Endothelial cell of umbilical vein (primary cell): ENCODE results near the gene SNU13. TPM values are rescaled to one million over a fixed set of nuclear protein-coding genes. Genes with fewer than 3 reads are reported as not detected.

ENCODE experiments used
- BruUV-seq: library from RNA; stranded (reverse); fragments of 400-500 nt; replicated peaks from 2 replicates; lab custom pipeline; 2021; lab: Mats Ljungman, UMichigan
- CTCF ChIA-PET: fragments of 300-600, 350-600 bp; sonication (Branson Sonifier 250); formaldehyde crosslinking; loops from one replicate; lab custom pipeline; 2021; ENCODE audit warnings: antibody characterized with exemption, inconsistent platforms; lab: Charles Lee
- POLR2A ChIA-PET: fragments of 300-600, 350-600 bp; sonication (Branson Sonifier 250); formaldehyde crosslinking; loops from one replicate; lab custom pipeline; 2021; ENCODE audit warnings: antibody characterized with exemption, inconsistent platforms; lab: Charles Lee
- DNase-seq: peaks from one replicate; pipeline ENCODE4 v3.0.0-alpha.2; 2011; ENCODE audit warnings: low read depth, low spot score
- FAIRE-seq: peaks from 2 replicates; lab custom pipeline; 2011; peaks lifted over from hg19 to GRCh38; lab: Jason Lieb, UNC
- H2AFZ ChIP-seq: 2 replicates; pipeline ENCODE4 v1.6.0; 2012; ENCODE audit warnings: low read depth, low read length, control low read depth, inconsistent platforms
- H3K27ac ChIP-seq: 2 replicates; pipeline ENCODE4 v1.5.1; 2011; ENCODE audit warnings: low read depth, mild to moderate bottlenecking, control low read depth, low read length, moderate library complexity; ENCODE audit not compliant: insufficient read depth
- H3K27me3 ChIP-seq, 2 experiments: 2 replicates each; pipeline versions ENCODE4 v1.6.0 to v1.6.1; 2011; ENCODE audit warnings: low read length in 2 of 2, mixed read lengths in 1 of 2; ENCODE audit not compliant: control insufficient read depth in 2 of 2, insufficient read depth in 2 of 2
- H3K36me3 ChIP-seq, 2 experiments: 2 replicates in 1 of 2; 3 replicates in 1 of 2; pipeline ENCODE4 v1.5.1; 2011; ENCODE audit warnings: low read length in 2 of 2, mild to moderate bottlenecking in 1 of 2, moderate library complexity in 1 of 2; ENCODE audit not compliant: control insufficient read depth in 2 of 2, insufficient read depth in 2 of 2; ENCODE audit errors: extremely low read depth in 1 of 2
- H3K4me1 ChIP-seq: 3 replicates; pipeline ENCODE4 v1.5.1; 2011; ENCODE audit warnings: mild to moderate bottlenecking, low read length; ENCODE audit not compliant: control insufficient read depth, insufficient read depth; ENCODE audit errors: extremely low read depth
- H3K4me2 ChIP-seq: 2 replicates; pipeline ENCODE4 v1.6.1; 2011; ENCODE audit warnings: low read length, control low read depth, mixed read lengths; ENCODE audit not compliant: insufficient read depth
- H3K4me3 ChIP-seq, 3 experiments: fragments of 200-600 bp in 1 of 3; sonication (generic), shearing (Covaris generic) in 1 of 3; replicated peaks in 1 of 3; 2 replicates each; pipeline ENCODE4 v1.5.1; 2011 to 2016; ENCODE audit warnings: control low read depth in 3 of 3, low read length in 3 of 3, mild to moderate bottlenecking in 2 of 3, inconsistent platforms in 1 of 3, low read depth in 1 of 3, moderate library complexity in 1 of 3; ENCODE audit not compliant: insufficient read depth in 1 of 3
- H3K79me2 ChIP-seq: 2 replicates; pipeline ENCODE4 v1.6.0; 2012; ENCODE audit warnings: low read length, inconsistent platforms; ENCODE audit not compliant: control insufficient read depth, insufficient read depth
- H3K9ac ChIP-seq: replicated peaks from 2 replicates; pipeline ENCODE3; 2011; ENCODE audit warnings: low read length, control low read depth; ENCODE audit not compliant: insufficient read depth; ENCODE audit errors: extremely low read depth
- H3K9me1 ChIP-seq: replicated peaks from 3 replicates; pipeline ENCODE4 v1.6.0; 2011; ENCODE audit warnings: mild to moderate bottlenecking, low read length; ENCODE audit not compliant: control insufficient read depth, insufficient read depth; ENCODE audit errors: extremely low read depth
- H3K9me3 ChIP-seq: replicated peaks from 2 replicates; pipeline ENCODE4 v1.5.1; 2012; ENCODE audit warnings: low read length, inconsistent platforms; ENCODE audit not compliant: control insufficient read depth, insufficient read depth
- H4K20me1 ChIP-seq: replicated peaks from 2 replicates; pipeline ENCODE3; 2011; ENCODE audit warnings: mild to moderate bottlenecking, low read length; ENCODE audit not compliant: control insufficient read depth, insufficient read depth; ENCODE audit errors: extremely low read depth
- EZH2 ChIP-seq: IDR thresholded peaks from 2 replicates; pipeline ENCODE4 v1.6.1; 2012; ENCODE audit warnings: borderline replicate concordance, low read depth, mild to moderate bottlenecking, moderate library complexity, low read length, inconsistent platforms; ENCODE audit not compliant: severe bottlenecking
- FOS ChIP-seq: IDR thresholded peaks from 2 replicates; pipeline ENCODE4 v1.6.1; 2011; ENCODE audit warnings: mild to moderate bottlenecking, low read length, moderate library complexity, borderline replicate concordance; ENCODE audit not compliant: insufficient read depth
- GATA2 ChIP-seq: IDR thresholded peaks from 2 replicates; pipeline ENCODE4 v1.7.0; 2011; ENCODE audit warnings: low read depth, mild to moderate bottlenecking, moderate library complexity, mixed read lengths, low read length; ENCODE audit not compliant: insufficient read length, insufficient read depth
- JUN ChIP-seq: IDR thresholded peaks from 2 replicates; pipeline ENCODE4 v1.6.1; 2011; ENCODE audit warnings: borderline replicate concordance, low read depth; ENCODE audit not compliant: insufficient read length, insufficient read depth
- MYC ChIP-seq: IDR thresholded peaks from one replicate; pipeline ENCODE4 v1.6.1; 2011; ENCODE audit warnings: mild to moderate bottlenecking, low read depth, low read length
- POLR2A ChIP-seq: IDR thresholded peaks from 2 replicates; pipeline ENCODE4 v1.6.1; 2012; ENCODE audit warnings: low read depth, mild to moderate bottlenecking, control low read depth, low read length
- POLR2AphosphoS5 ChIP-seq: IDR thresholded peaks from 2 replicates; pipeline ENCODE4 v1.6.1; 2012; ENCODE audit warnings: low read depth, mild to moderate bottlenecking, control low read depth, low read length, moderate library complexity; ENCODE audit not compliant: insufficient read depth
- dilution Hi-C: fragments of 300-500 bp; cut with MboI; formaldehyde crosslinking; loops from one replicate; pipeline ENCODE4 v1.15.0; 2019; ENCODE audit warnings: low sequenced_read_pairs; ENCODE audit not compliant: extremely low pct_ligation_motif_present
- intact Hi-C: fragments of 100-400 bp; cut with micrococcal nuclease; formaldehyde crosslinking; loops from one replicate; pipeline ENCODE4 v1.10.0; 2022
- polyA plus RNA-seq, 4 experiments: library from polyadenylated mRNA; depleted of rRNA in 3 of 4; stranded (reverse) in 3 of 4; unstranded in 1 of 4; fragments of >200 nt; gene quantifications; 2 replicates each; pipeline versions ENCODE4 v1.2.1 to v1.2.3, GENCODE V29; 2011 to 2012; ENCODE audit warnings: missing spikeins in 1 of 4
- total RNA-seq: library from RNA; stranded (reverse); gene quantifications from 2 replicates; pipeline ENCODE4 v1.2.3, GENCODE V29; 2021
- TF ChIP-seq, protein P1 (sequence below): IDR thresholded peaks from 2 replicates; pipeline ENCODE4 v1.6.1; 2011; ENCODE audit not compliant: insufficient read depth, insufficient read length
- TF ChIP-seq, protein P2 (sequence below), 2 donors: IDR thresholded peaks; 1 replicate in 1 of 2; 2 replicates in 1 of 2; pipeline ENCODE4 v1.5.1; 2011; ENCODE audit warnings: low read length in 2 of 2, mild to moderate bottlenecking in 2 of 2, moderate library complexity in 2 of 2, control low read depth in 1 of 2, inconsistent platforms in 1 of 2, low read depth in 1 of 2; ENCODE audit not compliant: insufficient read depth in 1 of 2; ENCODE audit errors: extremely low read depth in 1 of 2

Gene SNU13
- total and polyA plus RNA-seq, 2 donors (not counting 3 experiments of a cell fraction or from before 2014, with no cell fraction given): 138 to 194 TPM

DNA sequence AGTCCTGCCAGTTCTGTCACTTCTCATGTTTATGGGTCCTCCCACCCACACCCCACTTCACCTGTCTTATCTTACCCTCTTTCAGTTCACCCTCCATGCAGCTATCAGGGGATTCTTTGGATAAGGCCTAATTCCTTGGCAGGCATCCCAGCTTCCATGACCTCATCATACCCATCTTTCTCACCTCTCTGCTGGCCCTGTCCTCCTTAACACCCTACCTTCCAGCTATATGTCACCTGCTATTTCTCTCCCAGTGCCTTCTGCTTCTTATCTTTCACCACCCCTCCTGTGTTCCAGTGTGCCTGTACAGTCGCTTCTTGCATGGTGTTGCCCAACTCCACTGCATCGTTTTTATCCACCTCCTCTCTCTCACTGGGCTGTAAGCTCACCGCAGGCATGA, 28.3 kb downstream of the SNU13 start:
- intact Hi-C loops: no loop called here
- no peak for FAIRE-seq
- ChIA-PET POLR2A (no interaction called here), CTCF (interaction anchor here (1.4 kb wide), 2 partner anchors 9 to 280 kb away, joined by 3 to 8 read pairs; no protein-coding TSS in a partner anchor)
- Histone ChIP-seq H2AFZ (no peak overlapping the region), H3K36me3 (peaks cover 38 to 44% of the 10 kb centered on the region in 2 experiments), H4K20me1 (no peaks in the 10 kb centered on the region), H3K27ac (no peak overlapping the region), H3K4me1 (no peaks in the 10 kb centered on the region), H3K9ac (no peak overlapping the region), H3K79me2 (no peaks in the 10 kb centered on the region), H3K9me3 (no peaks in the 10 kb centered on the region), H3K4me2 (no peak overlapping the region), H3K27me3 (no peaks in the 10 kb centered on the region), H3K4me3 (no peak overlapping the region), H3K9me1 (no peaks in the 10 kb centered on the region)
- no peak for TF ChIP-seq POLR2A
- no peak for TF ChIP-seq EZH2
- no peak for TF ChIP-seq FOS
- no peak for TF ChIP-seq JUN
- DNase-seq: no peak
- no TSS peak for BruUV-seq
- dilution Hi-C loops: no loop called here

DNA sequence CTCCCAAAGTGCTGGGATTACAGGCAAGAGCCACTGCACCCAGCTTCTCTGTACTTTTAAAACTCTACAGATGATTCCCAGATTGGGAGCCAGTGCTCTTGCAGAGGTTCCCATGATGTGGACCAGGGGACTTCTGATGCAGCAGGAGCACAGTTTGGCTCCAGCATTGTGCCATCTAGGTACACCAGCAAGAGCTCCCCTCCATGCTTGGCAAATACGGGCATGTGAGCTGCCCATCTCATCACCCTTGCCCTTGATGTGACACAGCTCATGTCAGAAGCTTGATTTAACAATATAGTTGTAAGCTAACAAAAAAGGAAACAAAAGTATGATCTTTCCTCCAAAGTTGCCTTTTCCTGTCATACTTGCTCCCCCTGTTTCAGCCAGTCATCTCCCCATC, 28.7 kb downstream of the SNU13 start:
- Histone ChIP-seq H3K79me2 (no peaks in the 10 kb centered on the region), H4K20me1 (no peaks in the 10 kb centered on the region), H3K4me1 (no peaks in the 10 kb centered on the region), H3K9me1 (no peaks in the 10 kb centered on the region), H3K27ac (no peak overlapping the region), H3K9ac (no peak overlapping the region), H3K27me3 (no peaks in the 10 kb centered on the region), H3K4me2 (no peak overlapping the region), H3K4me3 (no peak overlapping the region), H2AFZ (no peak overlapping the region), H3K36me3 (peaks cover 34 to 41% of the 10 kb centered on the region in 2 experiments), H3K9me3 (no peaks in the 10 kb centered on the region)
- no peak for DNase-seq
- dilution Hi-C loops (no loop called here), intact Hi-C loops (no loop called here)
- TF ChIP-seq MYC: no peak
- TF ChIP-seq, protein P1, sequence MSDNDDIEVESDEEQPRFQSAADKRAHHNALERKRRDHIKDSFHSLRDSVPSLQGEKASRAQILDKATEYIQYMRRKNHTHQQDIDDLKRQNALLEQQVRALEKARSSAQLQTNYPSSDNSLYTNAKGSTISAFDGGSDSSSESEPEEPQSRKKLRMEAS: no peak
- TF ChIP-seq EZH2: no peak
- no peak for TF ChIP-seq GATA2
- TF ChIP-seq JUN: no peak
- no peak for TF ChIP-seq POLR2A
- no peak for TF ChIP-seq POLR2AphosphoS5
- TF ChIP-seq, protein P2, sequence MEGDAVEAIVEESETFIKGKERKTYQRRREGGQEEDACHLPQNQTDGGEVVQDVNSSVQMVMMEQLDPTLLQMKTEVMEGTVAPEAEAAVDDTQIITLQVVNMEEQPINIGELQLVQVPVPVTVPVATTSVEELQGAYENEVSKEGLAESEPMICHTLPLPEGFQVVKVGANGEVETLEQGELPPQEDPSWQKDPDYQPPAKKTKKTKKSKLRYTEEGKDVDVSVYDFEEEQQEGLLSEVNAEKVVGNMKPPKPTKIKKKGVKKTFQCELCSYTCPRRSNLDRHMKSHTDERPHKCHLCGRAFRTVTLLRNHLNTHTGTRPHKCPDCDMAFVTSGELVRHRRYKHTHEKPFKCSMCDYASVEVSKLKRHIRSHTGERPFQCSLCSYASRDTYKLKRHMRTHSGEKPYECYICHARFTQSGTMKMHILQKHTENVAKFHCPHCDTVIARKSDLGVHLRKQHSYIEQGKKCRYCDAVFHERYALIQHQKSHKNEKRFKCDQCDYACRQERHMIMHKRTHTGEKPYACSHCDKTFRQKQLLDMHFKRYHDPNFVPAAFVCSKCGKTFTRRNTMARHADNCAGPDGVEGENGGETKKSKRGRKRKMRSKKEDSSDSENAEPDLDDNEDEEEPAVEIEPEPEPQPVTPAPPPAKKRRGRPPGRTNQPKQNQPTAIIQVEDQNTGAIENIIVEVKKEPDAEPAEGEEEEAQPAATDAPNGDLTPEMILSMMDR (IDR thresholded peaks at IDR 0.05; ENCODE audit: extremely low read depth in 1 of 2, insufficient read depth in 1 of 2, low read depth in 1 of 2, low read length in 2 of 2): no peak
- no peak for TF ChIP-seq FOS
- CTCF ChIA-PET: interaction anchor here (1.4 kb wide), 1 partner anchor 281 kb away, joined by 8 read pairs; no protein-coding TSS in a partner anchor
- FAIRE-seq: no peak
- no TSS peak for BruUV-seq
- POLR2A ChIA-PET: no interaction called here
